ENCODE measurements around the gene AIDA. TPM values are rescaled to one million over a fixed set of nuclear protein-coding genes. Genes with fewer than 3 reads are reported as not detected.

The AIDA gene
- total RNA-seq, 6 experiments from 2014 or later: 87.1 to 112 (median 103) TPM

DNA sequence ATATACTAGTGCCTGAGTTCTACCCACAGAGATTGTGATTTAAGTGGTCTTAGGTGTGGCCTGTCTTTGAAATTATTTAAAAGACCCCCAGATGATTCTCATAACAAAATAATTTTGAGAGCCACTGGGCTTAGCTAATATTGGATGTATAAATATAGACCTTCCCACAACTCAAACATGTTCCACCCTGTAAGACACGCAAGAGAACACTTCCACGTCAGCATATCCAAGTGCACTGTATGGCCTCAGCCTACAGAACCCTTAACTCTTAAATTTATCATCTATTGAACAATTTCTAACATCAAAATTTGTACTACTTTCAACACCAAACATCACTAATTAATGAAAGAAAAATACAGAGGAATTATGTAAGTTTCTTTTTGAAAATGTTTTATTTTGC, 27.2 kb upstream of the AIDA start:
- no peaks in the 10 kb centered on the region for H3K9me3 Mint-ChIP-seq

DNA sequence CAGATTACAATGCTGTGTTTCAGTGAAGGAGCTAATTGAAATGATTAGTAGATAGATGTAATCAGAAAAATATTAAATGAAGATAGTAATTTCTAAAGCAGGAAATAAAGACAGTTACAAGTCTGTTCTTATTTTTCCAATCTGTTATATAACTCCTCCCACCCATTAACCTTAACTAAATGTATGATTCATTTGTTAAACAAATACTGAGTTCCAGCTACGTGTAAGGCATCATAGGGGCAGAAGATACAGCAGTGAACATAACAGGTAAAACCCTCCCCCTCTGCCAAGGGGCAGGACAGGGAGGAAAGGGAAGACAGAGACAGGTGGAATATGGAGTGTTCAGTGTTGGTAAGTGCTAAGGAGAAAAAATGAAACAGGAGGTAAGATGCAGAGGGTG, 24.7 kb upstream of the AIDA start, which contains the start of gene FAM177B:
Gene FAM177B (plus strand): TSS at position 231 of the 400 bp plus-strand sequence. CDS start 9,344 bp downstream, outside the sequence.
- no peaks in the 10 kb centered on the region for H3K9me3 Mint-ChIP-seq
- no peak for DNase-seq
- H3K36me3 Mint-ChIP-seq (ENCODE audit: low read depth): no peaks in the 10 kb centered on the region
- no peak within 1 kb of the TSS for H3K4me3 Mint-ChIP-seq
- no peak within 1 kb of the TSS for H3K27ac Mint-ChIP-seq
- no peaks in the 10 kb centered on the region for H3K27me3 Mint-ChIP-seq (ENCODE audit: insufficient read depth)
- TF ChIP-seq, protein P1, sequence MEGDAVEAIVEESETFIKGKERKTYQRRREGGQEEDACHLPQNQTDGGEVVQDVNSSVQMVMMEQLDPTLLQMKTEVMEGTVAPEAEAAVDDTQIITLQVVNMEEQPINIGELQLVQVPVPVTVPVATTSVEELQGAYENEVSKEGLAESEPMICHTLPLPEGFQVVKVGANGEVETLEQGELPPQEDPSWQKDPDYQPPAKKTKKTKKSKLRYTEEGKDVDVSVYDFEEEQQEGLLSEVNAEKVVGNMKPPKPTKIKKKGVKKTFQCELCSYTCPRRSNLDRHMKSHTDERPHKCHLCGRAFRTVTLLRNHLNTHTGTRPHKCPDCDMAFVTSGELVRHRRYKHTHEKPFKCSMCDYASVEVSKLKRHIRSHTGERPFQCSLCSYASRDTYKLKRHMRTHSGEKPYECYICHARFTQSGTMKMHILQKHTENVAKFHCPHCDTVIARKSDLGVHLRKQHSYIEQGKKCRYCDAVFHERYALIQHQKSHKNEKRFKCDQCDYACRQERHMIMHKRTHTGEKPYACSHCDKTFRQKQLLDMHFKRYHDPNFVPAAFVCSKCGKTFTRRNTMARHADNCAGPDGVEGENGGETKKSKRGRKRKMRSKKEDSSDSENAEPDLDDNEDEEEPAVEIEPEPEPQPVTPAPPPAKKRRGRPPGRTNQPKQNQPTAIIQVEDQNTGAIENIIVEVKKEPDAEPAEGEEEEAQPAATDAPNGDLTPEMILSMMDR (IDR thresholded peaks at IDR 0.05): no peak
- H3K4me1 Mint-ChIP-seq (ENCODE audit: low read depth): no peaks in the 10 kb centered on the region

More for the DNA sequence above, 27.2 kb upstream of the AIDA start:
- Mint-ChIP-seq H3K36me3 (ENCODE audit: low read depth) (no peaks in the 10 kb centered on the region), H3K4me3 (no peak overlapping the region), H3K4me1 (ENCODE audit: low read depth) (no peaks in the 10 kb centered on the region), H3K27ac (no peak overlapping the region), H3K27me3 (ENCODE audit: insufficient read depth) (no peaks in the 10 kb centered on the region)
- TF ChIP-seq, protein P1 (IDR thresholded peaks at IDR 0.05): no peak
- no peak for DNase-seq

DNA sequence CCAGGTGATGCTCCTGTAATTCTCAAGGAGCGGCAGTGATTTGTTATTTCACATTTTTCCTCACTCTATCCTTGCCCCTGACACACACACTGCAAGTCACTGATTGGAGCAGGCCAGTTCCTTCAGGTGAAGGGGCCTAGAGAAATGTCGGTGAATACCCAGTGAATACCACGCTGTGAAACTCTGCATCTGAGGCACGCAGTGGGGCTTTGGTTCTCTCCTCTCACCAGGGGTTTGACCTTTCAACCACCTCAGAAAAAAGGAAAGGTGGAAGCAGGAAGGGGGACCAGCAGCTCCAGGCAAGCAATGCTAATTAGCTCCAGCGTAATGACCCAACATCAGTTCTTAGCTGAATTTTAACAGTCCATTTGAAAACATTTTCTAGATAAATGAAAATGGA, 24.2 kb upstream of the AIDA start:
- Mint-ChIP-seq H3K36me3 (ENCODE audit: low read depth) (no peaks in the 10 kb centered on the region), H3K4me3 (no peak overlapping the region), H3K27me3 (ENCODE audit: insufficient read depth) (no peaks in the 10 kb centered on the region), H3K27ac (no peak overlapping the region), H3K4me1 (ENCODE audit: low read depth) (no peaks in the 10 kb centered on the region), H3K9me3 (no peaks in the 10 kb centered on the region)
- no peak for DNase-seq
- TF ChIP-seq, protein P1 (IDR thresholded peaks at IDR 0.05): no peak

DNA sequence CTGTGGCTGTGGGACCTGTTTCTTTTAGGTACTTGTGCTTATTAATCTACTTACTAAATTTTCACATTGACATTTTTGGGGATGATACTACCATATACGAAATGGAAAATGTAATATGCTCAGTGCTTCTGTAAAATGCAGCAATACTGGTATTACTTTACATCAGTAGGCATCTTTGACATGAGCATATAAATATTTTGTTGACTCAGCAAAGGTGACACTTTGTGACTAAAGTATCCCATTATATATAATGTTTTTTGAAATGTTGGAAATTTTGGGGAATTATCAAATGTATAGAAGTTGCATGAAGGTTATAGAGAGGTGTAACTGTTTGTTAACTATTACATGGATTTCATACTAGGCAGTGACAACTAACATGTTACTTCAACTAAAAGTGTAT, 22.4 kb upstream of the AIDA start:
- no peak for DNase-seq
- TF ChIP-seq, protein P1 (IDR thresholded peaks at IDR 0.05): no peak
- Mint-ChIP-seq H3K9me3 (no peaks in the 10 kb centered on the region), H3K4me3 (no peak overlapping the region), H3K36me3 (ENCODE audit: low read depth) (peaks cover 7% of the 10 kb centered on the region; the same call in 1 of the 2 replicates), H3K27me3 (ENCODE audit: insufficient read depth) (no peaks in the 10 kb centered on the region), H3K4me1 (ENCODE audit: low read depth) (no peaks in the 10 kb centered on the region), H3K27ac (no peak overlapping the region)

DNA sequence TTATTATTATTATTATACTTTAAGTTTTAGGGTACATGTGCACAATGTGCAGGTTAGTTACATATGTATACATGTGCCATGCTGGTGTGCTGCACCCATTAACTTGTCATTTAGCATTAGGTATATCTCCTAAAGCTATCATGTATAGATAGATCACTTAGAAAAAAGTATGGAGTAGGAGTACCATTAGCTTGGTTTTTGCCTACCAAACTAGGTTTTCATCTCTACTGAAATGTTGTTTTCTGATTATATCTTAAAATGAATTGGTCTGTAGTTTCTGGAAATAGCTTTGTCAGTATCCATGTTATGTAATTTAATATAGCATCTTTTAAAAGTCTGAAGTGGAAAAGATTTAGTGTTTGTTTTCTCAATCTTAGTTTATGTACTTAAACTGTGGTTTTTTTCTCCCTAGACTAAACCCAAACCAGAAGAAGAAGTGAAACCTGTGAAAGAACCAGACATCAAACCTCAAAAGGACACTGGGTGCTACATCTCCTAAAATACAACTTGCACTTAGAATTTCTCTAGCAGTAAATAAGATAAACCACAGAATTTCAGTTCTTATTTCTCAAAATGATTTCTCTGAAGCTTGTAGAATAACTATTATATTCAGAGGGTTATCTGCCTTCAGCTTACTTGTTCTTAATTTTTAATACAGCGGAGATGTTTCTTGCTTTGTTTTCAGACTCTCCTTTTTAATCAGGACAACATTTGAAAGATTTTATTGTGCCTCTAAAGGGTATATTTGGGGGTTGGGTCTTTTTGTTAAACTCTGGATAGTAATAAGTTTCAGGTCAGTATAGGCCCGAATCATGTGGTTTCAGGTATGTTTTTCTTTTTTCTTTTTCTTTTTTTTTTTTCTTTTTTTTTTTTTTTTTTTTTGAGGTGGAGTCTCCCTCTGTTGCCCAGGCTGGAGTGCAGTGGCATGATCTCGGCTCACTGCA, 20.2 kb upstream of the AIDA start:
- Mint-ChIP-seq H3K27ac (no peak overlapping the region), H3K27me3 (ENCODE audit: insufficient read depth) (no peaks in the 10 kb centered on the region), H3K9me3 (no peaks in the 10 kb centered on the region), H3K36me3 (ENCODE audit: low read depth) (peaks cover 18% of the 10 kb centered on the region; the same call in 1 of the 2 replicates), H3K4me1 (ENCODE audit: low read depth) (no peaks in the 10 kb centered on the region), H3K4me3 (no peak overlapping the region)
- TF ChIP-seq, protein P1 (IDR thresholded peaks at IDR 0.05): no peak
- DNase-seq: no peak

All from HFFc6 (cell line).